CD4-positive, alpha-beta T cell treated with Interleukin-6 for 4 hours (primary cell): ENCODE results near the gene PCNP.
"Not testable (repeated sequence)": the region's sequence is repeated elsewhere in the genome, so short reads cannot be mapped to it uniquely, and the experiment has no call there.

Experiments
- DNase-seq: peaks from one replicate; pipeline ENCODE4 v3.0.0-alpha.2; 2020; ENCODE audit warnings: mixed read lengths

Gene PCNP

GRCh38 chr3:101567528-101568317 lies 6.3 kb upstream of the PCNP start:
- peak; percentile 47 for DNase-seq

- DNase-seq = peak; percentile 48
These were observed 2.7 kb upstream of the PCNP start for GRCh38 chr3:101571028-101571895.

- peak; percentile 58 for DNase-seq
These were observed 570 bp downstream of the PCNP start for GRCh38 chr3:101574388-101575112.

- no peak for DNase-seq
These were observed 3.3 kb downstream of the PCNP start for GRCh38 chr3:101577286-101577685.

GRCh38 chr3:101588616-101589015 lies 14.6 kb downstream of the PCNP start:
- DNase-seq = no peak

GRCh38 chr3:101591071-101591470 lies 17.1 kb downstream of the PCNP start:
- DNase-seq = no peak

GRCh38 chr3:101602731-101603130 lies 28.8 kb downstream of the PCNP start:
- DNase-seq = no peak

GRCh38 chr3:101603184-101603583 lies 29.2 kb downstream of the PCNP start:
- no peak for DNase-seq

- DNase-seq = not testable (repeated sequence)
These were observed 31.4 kb downstream of the PCNP start for GRCh38 chr3:101605398-101605797.

GRCh38 chr3:101611023-101611422 lies 37.0 kb downstream of the PCNP start:
- DNase-seq = no peak

- DNase-seq = not testable (repeated sequence)
These were observed 39.0 kb downstream of the PCNP start for GRCh38 chr3:101613014-101613413.

GRCh38 chr3:101615525-101615924 lies 41.5 kb downstream of the PCNP start:
- no peak for DNase-seq

GRCh38 chr3:101617478-101617877 lies 43.5 kb downstream of the PCNP start:
- DNase-seq = no peak

GRCh38 chr3:101618726-101619125 lies 44.7 kb downstream of the PCNP start:
- DNase-seq = no peak

- DNase-seq = no peak
These were observed 45.8 kb downstream of the PCNP start for GRCh38 chr3:101619734-101620133.

- DNase-seq = no peak
These were observed 49.7 kb downstream of the PCNP start for GRCh38 chr3:101623656-101624055.

GRCh38 chr3:101624857-101625256 lies 50.9 kb downstream of the PCNP start:
- DNase-seq = no peak

- DNase-seq = no peak
These were observed 51.9 kb downstream of the PCNP start for GRCh38 chr3:101625879-101626278.

GRCh38 chr3:101629219-101629618 lies 55.2 kb downstream of the PCNP start:
- no peak for DNase-seq

GRCh38 chr3:101631098-101631796 lies 57.3 kb downstream of the PCNP start:
- no peak for DNase-seq

GRCh38 chr3:101631959-101632358 lies 58.0 kb downstream of the PCNP start:
- not testable (repeated sequence) for DNase-seq

GRCh38 chr3:101632586-101632985 lies 58.6 kb downstream of the PCNP start:
- DNase-seq = no peak

- no peak for DNase-seq
These were observed 59.2 kb downstream of the PCNP start for GRCh38 chr3:101633186-101633585.
